Activated CD4-positive, alpha-beta T cell treated with anti-CD3 and anti-CD28 coated beads, Interleukin-2, amount 50 U/mL, for 48 hours (primary cell): ENCODE measurements around the gene WASF3.
"Not testable (repeated sequence)": the region's sequence is repeated elsewhere in the genome, so short reads cannot be mapped to it uniquely, and the experiment has no call there.

ENCODE experiments used
- DNase-seq, 2 experiments: peaks; one replicate each; pipeline ENCODE4 v3.0.0-alpha.2; 2020

Gene WASF3

DNA sequence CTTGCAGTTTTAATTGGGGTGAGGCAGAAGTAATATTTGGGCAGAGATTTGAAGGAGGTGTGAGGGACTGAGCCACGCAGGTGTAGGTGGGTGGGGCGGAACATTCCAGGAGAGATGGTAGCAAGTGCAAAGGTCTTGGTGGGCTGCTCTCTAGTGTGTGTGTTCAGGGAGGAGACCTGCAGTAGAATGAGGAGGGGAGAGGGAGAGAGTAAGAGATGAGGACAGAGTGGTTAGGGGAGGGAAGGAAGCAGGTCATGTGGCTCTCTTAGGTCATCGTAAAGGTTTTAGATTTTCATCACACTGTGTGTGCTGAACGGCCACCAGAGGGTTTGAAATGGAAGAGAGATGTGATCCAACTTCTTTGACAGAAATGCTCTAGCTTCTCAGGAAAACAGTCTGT, 33.5 kb downstream of the WASF3 start:
- DNase-seq = no peak

GRCh38 chr13:26591672-26592071, 34.2 kb downstream of the WASF3 start:
- no peak for DNase-seq

GRCh38 chr13:26593661-26594060, 36.2 kb downstream of the WASF3 start:
- no peak for DNase-seq

GRCh38 chr13:26594363-26594762, 36.9 kb downstream of the WASF3 start:
- DNase-seq = no peak

DNA sequence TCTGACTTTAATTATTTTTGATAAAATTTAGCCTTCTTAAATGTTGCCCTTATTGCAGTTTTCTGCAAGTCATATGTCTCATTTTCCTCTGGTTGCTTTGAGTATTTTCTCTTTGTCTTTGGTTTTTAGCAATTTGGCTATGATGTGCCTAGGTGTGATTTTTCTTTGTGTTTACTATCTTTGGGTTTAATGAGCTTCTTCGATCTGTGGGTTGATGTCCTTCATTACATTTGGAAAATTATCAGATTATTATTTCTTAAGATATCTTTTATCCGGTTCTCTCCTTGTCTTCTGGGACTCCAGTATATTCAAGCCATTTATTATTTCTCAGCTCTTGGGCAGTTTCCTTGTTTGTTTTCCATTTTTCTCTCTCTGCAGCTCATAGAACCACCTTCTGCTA, 39.0 kb downstream of the WASF3 start:
- no peak for DNase-seq

GRCh38 chr13:26599403-26599802, 41.9 kb downstream of the WASF3 start:
- DNase-seq = no peak

DNA sequence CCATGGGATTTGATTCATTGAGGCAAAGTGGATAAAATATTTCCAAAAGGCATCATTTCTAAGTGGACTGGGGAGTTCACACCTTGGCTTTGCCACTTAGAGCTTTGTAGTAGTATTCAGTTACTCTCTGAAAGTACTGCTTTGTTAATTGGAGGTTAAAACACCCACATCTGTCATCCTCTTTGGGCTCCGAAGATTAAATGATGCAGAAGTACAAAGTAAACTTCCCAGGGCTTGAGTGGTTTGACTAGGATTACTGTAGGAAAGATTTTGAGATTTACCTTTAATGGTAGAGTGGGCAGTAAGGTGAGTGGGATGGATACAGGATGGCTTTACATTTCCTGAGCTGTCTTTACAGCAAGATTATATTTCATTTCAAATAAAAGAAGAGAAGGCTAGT, 42.4 kb downstream of the WASF3 start:
- DNase-seq = no peak

- DNase-seq = no peak
Observed at GRCh38 chr13:26600343-26600742, 42.9 kb downstream of the WASF3 start.

- no peak for DNase-seq
Observed at GRCh38 chr13:26601669-26602068, 44.2 kb downstream of the WASF3 start.

- DNase-seq = no peak
Observed at GRCh38 chr13:26602783-26603182, 45.3 kb downstream of the WASF3 start.

DNA sequence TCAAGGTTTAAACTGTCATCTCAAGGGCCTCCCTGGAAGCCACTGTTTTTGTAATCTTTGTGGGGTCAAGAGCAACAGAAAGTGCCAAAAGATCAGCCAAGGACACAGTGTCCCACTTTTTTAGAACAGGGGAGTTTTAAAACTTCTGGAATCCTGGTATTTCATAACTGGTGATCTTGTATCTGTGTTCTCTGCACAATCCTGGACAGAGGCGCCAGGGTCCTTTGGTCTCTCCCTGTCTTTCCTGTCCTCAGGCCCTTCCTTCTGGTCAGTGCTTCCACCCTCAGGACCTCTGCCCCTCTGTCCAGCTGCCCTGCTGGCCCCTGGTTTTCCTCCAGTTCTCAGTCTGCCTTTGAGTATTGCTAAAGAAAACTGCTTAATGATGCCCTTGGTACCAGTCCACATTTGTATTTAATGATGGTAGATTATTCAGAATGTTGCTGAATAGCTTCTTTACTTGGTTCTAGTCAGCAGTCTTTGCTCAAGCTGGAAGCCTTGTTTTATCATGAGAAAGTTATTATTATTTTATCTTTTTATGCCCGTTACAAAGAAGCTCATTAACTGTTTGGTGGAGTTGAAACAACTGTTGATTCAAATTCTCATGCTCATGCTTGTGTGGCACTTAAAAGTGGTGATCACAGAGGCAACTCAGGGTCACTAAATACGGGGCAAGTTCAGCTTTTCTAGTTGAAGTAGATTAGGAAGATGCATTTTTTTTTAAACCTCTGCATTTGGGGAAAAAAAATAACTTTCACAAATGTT, 47.5 kb downstream of the WASF3 start:
- DNase-seq = no peak

DNA sequence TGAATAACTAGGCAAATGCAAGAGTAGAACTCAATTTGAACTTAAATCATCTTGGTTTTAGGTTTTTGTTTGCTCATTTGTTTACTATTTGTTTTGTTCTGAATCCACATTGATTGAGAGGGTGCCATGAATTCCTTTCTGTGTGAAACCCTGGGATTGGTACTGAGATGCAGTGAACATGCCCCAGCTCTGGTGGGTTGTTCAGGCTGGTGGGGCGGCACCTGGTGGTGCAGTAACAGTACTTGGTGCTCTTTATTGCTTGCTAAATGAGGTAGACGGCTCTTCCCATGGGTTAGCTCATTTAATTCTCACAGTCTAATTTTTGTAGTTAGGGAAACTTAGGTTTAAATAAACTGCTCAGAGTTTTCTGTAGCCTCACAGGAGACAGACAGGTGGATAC, 48.4 kb downstream of the WASF3 start:
- DNase-seq = no peak

DNA sequence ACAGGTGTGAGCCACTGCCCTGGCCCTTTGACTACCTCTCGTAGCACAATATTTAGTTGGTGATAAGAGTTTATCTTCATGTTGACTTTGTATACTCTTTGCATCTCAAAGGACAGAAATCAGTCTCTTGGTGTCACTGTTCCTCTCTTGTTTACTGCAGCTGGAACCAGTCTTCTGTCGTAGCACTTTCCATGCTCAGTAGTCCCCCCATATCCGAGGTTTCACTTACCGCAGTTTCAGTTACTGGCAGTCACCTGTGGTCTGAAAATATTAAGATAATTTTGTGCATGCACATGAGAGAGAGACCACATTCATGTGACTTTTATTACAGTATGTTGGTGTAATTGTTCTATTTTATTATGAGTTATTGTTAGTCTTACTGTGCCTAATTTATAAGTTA, 49.1 kb downstream of the WASF3 start:
- no peak for DNase-seq

- no peak for DNase-seq
Observed at GRCh38 chr13:26614721-26615120, 57.2 kb downstream of the WASF3 start.

DNA sequence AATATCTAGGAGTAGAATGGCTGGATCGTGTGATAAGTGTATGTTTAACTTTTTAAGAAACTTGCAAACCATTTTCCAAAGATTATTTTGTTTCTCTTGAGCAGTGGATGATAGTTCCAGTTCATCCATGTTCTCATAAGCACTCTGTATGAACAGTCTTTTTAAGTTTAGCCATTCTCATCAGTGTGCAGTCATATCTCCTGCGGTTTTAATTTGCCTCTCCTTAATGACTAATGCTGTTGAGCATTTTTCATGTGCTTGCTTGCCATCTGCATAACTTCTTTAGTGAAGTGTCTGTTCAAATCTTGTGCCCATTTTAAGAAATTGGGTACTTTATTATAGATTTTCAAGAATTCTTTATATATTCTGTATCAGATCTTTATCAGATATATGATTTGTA, 58.6 kb downstream of the WASF3 start:
- DNase-seq = no peak

DNA sequence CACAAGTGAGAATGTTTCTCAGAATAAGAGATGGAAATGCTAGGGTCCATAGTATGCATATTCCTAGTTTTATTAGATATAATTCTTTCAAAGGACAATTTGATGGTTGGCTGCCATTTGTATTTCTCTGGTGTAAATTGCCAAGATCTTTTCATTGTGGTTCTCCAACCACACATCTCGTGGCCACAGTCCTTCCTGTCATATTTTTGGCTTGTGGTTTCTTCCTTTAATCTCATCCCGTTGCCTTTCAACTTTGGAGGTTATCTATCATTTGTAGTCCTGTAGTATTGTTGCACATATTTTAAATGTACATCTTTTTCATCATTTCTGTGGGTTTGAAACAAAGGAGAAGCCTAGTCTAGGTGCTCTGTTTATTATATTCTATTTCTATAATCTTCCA, 61.2 kb downstream of the WASF3 start:
- DNase-seq = no peak

DNA sequence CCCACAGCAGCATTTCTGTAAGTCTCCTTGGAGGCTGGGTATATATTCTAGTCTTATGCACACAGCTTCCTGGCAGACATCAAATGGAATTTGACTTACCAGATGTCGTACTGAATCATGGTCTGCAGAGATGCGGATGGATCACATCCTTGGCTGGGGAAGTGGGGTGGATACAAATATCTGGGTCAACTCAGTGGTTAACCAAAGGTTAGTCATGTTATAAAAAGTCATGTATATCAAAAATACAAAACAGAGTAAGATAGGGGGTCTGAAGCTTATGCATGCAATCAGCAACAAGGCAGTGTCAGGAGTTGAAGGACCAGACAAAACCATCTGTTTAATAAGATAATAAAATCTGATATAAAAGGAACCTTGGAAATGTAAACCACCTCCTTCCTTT, 61.9 kb downstream of the WASF3 start:
- no peak for DNase-seq

- DNase-seq = no peak
Observed at GRCh38 chr13:26621731-26622401, 64.4 kb downstream of the WASF3 start.

- DNase-seq = no peak
Observed at GRCh38 chr13:26623125-26623524, 65.6 kb downstream of the WASF3 start.

GRCh38 chr13:26624572-26624971, 67.1 kb downstream of the WASF3 start:
- DNase-seq = no peak

DNA sequence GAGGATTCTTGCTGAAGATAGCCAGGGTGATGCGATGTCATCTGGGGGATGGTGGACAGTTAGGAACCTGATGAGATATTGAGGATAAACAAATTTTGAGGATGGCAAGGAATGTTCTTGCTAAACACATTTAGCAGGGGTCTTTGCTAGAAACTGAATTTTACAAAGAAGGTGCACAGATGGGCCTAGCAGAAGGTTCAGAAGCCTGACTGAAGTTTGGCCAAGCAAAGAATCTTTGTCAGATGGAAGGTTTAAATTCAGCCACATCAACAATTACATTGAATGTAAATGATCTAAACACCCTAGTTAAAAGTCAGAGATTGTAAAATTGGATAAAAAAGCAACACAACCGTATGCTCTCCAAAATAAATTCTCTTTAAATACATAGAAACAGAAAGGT, 68.8 kb downstream of the WASF3 start:
- no peak for DNase-seq

DNA sequence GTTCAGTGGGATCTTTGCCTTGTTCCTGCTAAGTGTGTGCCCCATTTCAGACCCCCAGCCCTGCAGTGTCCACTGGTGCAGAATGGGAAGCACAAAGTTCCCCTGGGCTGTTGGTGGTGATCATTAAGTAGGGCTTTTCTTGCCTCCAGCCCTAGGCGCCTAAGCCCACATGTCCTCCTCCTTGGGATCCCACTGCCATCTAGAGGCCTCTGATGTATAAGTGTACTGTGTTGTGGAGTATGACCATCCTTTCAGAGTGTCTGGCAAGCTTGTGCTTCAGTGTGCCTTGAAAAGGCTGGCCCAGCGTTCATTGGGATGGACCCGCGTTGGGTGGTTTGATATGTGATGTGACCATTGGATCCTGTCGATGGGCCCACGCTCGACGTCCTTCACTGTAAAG, 71.2 kb downstream of the WASF3 start:
- no peak for DNase-seq

DNA sequence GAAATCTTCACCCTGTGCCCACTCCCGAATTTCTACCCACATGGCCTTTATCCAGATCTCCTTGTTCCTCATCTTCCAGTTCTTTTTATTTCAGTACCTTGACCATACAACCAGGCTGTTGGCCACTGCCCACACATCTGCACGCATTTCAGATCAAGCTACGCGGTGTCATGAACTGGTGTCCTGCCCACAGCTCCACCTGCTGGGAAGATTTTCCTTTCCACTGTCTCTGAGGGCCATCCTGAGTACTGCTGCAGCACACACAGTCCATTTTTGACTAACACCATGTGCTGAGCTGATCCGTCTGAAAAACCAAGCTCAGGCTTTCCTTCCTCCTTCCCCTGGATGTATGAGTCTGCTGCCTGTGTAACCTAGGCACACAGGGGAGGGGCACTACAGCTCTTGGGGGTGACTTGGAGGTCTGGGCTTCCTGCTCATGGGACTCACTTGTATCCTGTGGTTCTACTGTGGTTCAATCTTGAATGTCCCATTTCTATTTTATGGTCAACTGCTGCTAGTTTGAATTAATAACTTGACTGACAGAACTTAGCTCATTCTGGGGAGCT, 71.9 kb downstream of the WASF3 start:
- DNase-seq = no peak

DNA sequence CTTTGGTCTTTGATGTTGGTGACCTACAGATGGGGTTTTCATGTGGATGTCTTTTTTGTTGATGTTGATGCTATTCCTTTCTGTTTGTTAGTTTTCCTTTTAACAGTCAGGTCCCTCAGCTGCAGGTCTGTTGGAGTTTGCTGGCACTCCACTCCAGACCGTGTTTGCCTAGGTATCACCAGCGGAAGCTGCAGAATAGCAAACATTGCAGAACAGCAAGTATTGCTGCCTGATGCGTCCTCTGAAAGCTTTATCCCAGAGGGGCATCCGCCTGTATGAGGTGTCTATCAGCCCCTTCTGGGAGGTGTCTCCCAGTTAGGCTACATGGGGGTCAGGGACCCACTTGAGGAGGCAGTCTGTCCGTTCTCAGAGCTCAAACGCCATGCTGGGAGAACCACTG, 78.2 kb downstream of the WASF3 start:
- DNase-seq = not testable (repeated sequence)
